NCI-H2081 (cell line): ENCODE results near the gene GDI1.

Experiments used
- DNase-seq, 2 experiments: peaks; one replicate each; lab custom pipeline; 2025; lab: John Stamatoyannopoulos, UW

The GDI1 gene

GRCh38 chrX:154460326-154460725 lies 23.4 kb downstream of the GDI1 start:
- no peak for DNase-seq

DNA sequence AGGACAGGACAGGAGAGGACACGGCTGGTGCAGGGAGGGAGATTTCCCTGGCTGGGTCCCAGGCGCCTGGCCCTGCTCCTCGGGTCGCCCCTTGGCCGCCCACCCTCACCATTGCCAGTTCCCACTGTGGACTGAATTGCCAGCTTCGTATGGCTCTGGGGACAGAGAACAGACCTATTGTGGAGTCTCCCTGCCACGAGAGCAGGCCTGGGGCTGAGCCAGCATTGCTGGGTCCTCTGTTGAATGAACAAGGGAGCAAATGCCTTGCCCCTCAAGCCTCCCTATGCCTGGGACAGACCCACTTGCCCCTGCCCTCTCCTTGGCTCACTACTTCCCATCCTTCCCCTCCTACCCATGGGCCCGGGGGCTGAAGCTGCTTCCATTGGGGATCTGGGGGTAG lies 25.4 kb downstream of the GDI1 start:
- DNase-seq, result no peak

DNA sequence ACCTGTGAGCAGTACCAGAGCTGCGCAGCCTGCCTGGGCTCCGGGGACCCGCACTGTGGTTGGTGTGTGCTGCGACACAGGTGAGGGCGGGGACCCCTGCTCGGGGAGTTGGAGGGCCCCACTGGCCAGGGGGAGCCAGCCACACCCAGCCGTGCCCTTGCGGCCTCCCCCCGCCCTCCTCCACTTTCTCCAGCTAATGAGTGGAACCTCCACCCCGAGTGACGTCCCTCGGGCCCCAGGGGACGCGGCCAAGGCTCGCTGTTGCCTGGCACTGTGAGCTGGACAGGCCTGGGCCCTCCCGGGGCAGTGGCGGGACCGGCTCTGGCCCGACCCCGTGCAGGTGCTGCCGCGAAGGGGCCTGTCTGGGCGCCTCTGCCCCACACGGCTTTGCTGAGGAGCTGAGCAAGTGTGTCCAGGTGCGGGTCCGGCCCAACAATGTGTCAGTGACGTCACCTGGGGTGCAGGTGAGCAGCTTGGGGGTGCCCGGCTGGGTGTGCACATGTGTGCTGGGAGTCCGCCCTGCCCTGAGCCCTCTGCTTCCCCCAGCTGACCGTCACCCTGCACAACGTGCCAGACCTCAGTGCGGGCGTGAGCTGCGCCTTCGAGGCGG lies 26.8 kb downstream of the GDI1 start:
- DNase-seq, result no peak

GRCh38 chrX:154464806-154465365 lies 27.9 kb downstream of the GDI1 start:
- no peak for DNase-seq

DNA sequence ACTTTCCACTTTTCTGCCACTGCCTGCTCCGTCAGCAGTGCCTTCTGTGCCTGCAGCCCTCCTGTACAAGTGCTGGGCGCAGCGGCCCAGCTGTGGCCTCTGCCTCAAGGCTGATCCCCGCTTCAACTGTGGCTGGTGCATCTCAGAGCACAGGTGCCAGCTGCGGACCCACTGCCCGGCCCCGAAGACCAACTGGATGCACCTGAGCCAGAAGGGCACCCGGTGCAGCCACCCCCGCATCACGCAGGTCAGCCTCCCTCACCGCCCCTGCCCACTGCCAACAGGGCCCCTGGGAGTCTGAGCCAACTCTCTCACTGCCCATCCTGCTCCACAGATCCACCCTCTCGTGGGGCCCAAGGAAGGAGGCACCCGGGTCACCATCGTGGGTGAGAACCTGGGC lies 28.6 kb downstream of the GDI1 start:
- DNase-seq, result no peak

GRCh38 chrX:154466036-154466435 lies 29.1 kb downstream of the GDI1 start:
- DNase-seq, result no peak

- no peak for DNase-seq
These were observed 30.0 kb downstream of the GDI1 start for GRCh38 chrX:154466907-154467306.

DNA sequence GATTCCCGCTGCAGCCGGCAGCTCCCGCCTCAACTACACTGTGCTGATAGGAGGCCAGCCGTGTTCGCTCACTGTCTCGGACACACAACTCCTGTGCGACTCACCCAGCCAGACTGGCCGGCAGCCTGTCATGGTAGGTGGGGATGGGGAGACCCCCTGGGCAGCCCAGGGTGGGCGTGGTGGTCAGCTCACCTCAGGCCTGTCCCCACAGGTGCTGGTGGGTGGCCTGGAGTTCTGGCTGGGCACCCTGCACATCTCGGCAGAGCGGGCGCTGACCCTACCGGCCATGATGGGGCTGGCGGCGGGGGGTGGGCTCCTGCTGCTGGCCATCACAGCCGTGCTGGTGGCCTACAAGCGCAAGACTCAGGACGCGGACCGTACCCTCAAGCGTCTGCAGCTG lies 30.6 kb downstream of the GDI1 start:
- DNase-seq, result no peak

GRCh38 chrX:154468217-154468616 lies 31.3 kb downstream of the GDI1 start:
- DNase-seq, result no peak

GRCh38 chrX:154469114-154469513 lies 32.2 kb downstream of the GDI1 start:
- DNase-seq, result no peak

- no peak for DNase-seq
These were observed 32.9 kb downstream of the GDI1 start for GRCh38 chrX:154469880-154470279.

- DNase-seq, result no peak
These were observed 33.5 kb downstream of the GDI1 start for GRCh38 chrX:154470434-154470833.

DNA sequence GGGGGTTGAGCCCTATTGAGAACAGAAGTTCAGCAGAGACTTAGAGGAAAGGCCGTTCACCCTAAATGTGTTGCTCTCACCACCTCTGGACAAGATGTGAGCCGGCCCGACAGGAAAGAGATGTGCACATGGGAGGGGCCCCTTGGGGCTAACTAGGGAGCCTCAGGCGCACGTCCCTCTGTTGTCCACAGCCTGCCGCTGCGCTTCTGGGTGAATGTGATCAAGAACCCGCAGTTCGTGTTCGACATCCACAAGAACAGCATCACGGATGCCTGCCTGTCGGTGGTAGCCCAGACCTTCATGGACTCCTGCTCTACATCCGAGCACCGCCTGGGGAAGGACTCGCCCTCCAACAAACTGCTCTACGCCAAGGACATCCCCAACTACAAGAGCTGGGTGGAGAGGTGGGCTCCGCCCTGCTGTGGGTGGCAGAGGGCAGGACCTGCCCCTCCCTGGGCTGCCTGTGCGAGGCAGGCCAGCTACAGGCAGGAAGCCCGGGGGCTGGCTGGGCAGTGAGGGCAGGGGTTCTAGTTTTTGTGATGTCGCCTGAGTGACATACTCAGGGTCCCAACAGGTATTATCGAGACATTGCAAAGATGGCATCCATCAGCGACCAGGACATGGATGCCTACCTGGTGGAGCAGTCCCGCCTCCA lies 34.1 kb downstream of the GDI1 start:
- DNase-seq, result no peak

- DNase-seq, result no peak
These were observed 35.1 kb downstream of the GDI1 start for GRCh38 chrX:154471839-154472684.

DNA sequence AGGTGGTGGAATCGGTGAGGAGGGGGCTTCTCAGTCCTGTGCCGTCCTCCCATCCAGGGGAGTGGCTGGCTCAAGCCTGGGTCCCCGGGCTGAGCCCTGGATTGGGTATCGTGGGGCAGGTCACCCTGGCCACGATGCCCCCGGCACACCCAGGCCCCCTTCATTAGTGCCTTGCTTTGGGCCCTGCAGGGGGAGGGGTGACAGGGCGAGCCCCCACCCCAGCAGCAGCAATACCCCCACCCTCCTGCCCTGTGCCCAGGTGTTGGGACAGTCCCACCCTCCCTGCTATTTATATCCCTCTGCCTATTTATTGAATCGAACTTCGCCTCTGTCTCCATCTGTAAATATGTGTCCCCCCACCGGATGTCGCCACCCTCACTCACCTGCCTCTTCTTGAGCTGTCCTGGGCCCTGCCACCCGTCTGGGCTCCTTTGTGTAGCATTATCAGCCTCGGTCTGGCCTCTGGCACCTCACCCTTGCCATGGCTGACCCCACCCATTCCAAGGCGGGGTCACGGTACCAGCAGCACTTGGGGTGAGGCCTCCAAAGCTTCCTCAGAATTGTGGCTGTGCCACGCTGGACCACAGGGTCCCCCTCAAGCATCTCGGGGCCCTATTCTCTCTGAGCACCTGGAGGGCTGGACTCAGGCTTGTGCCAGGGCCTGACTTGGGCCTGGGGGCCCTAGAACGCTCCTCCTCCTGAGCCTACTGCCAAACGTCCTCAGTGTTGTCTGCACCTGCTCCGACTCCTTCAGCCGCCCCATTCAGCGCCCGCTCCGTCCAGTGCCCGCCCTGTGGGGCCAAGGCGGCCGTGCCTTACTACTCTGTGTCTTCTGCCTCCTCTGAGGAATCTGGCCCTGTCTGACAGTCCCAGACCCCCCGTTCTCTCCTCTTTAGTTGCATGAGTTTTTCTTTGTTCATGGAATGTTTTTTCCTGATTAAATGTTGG lies 36.0 kb downstream of the GDI1 start:
- no peak for DNase-seq

DNA sequence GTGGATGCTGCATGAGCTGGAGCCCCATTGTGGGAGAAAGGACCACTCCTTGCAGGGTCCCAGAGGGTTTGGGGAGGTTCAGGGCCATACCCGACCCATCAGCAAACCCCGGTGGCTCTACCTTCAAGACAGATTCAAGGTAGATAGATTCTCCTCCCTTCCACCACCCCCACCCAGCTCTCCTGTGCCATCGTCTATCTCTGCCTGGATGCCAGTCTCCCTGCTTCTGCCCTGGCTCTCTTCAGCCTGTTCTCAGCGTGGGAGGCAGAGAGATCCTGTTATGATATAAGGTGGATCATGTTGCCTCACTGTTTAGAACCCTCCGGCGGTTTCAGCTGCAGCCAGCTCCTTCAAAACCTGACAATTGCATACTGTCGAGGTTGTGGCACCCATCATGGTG lies 36.7 kb downstream of the GDI1 start:
- no peak for DNase-seq

DNA sequence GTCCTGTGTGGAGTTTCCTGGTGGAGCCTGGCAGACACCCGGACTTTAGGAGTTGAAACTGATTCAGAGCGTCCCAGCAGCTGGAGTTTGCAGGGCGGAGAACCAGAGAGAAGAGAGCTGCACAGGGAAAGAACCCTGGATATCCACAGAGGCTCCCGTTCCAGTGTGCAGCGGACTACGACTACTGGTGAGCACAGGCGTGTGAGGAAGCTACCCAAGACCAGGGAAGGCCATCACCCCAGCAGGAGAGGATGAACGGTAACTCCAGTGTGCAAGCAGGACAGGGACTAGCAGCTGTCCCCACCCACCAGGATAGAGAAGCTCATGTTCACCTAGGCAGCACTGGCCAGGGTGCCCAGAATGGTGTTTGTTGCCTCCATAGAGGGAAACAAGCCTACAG lies 39.9 kb downstream of the GDI1 start:
- DNase-seq, result no peak

- DNase-seq, result no peak
These were observed 41.0 kb downstream of the GDI1 start for GRCh38 chrX:154477891-154478477.

GRCh38 chrX:154478728-154479622 lies 42.0 kb downstream of the GDI1 start, which contains the start of gene LAGE3:
Gene LAGE3 (minus strand): TSS chrX:154479281. CDS start chrX:154478915, 366 bp downstream.
- peak; percentile 55 to 78 for DNase-seq

- DNase-seq, result no peak
These were observed 44.2 kb downstream of the GDI1 start for GRCh38 chrX:154481195-154481594.
